ENCODE measurements around the gene UGT1A8.

UGT1A8 gene

DNA sequence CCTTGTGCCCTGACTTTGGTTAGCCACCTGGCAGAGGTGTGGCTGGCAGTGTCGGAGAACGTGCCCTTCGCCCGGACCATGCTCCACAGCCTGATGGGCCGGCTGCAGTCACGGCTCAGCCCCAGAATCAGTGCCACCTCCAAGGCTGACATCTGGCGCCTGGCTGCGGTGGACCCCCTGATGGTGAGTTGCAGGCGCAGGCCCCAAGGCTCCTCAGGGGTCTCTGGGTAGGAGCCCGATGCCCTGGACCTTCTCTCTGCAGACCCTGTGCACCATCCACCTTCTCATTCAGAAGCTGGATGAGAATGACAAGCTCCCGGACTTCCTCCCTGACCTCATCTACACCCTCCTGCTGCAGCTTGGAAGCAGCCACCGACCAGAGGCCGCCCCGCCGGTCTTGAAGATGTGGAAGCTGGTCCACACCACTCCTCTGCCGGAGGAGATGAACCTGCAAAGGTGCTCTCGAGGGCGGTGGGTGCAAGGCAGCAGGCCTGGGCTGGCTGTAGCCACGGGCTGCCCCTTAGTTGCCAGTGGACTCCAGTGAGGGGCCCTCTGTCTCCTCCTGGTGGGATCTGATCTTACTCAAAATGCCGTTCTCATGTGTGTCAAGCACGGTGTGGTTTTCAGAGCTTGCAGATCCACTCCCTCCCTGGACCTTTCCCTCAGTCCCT, 204.8 kb downstream of the UGT1A8 start:
- H3K27me3 Mint-ChIP-seq (ENCODE audit: low read depth): peaks cover 12% of the 10 kb centered on the region
- H3K4me1 Mint-ChIP-seq (ENCODE audit: low read depth): no peaks in the 10 kb centered on the region
- H3K9me3 Mint-ChIP-seq: no peaks in the 10 kb centered on the region
- no peak overlapping the region for H3K27ac Mint-ChIP-seq
- H3K4me3 Mint-ChIP-seq: no peak overlapping the region
- H3K36me3 Mint-ChIP-seq (ENCODE audit: low read depth): no peaks in the 10 kb centered on the region
